Stimulated activated CD8-positive, alpha-beta memory T cell treated with anti-CD3 and anti-CD28 coated beads, Interleukin-15, amount 100 ng/mL, for 4 hours (primary cell): ENCODE data around the gene KRTAP5-1.

Experiments used
- DNase-seq, 2 donors: peaks; one replicate each; pipeline ENCODE4 v3.0.0-alpha.2; 2020; ENCODE audit warnings: low read depth in 2 of 2

KRTAP5-1 gene

DNA sequence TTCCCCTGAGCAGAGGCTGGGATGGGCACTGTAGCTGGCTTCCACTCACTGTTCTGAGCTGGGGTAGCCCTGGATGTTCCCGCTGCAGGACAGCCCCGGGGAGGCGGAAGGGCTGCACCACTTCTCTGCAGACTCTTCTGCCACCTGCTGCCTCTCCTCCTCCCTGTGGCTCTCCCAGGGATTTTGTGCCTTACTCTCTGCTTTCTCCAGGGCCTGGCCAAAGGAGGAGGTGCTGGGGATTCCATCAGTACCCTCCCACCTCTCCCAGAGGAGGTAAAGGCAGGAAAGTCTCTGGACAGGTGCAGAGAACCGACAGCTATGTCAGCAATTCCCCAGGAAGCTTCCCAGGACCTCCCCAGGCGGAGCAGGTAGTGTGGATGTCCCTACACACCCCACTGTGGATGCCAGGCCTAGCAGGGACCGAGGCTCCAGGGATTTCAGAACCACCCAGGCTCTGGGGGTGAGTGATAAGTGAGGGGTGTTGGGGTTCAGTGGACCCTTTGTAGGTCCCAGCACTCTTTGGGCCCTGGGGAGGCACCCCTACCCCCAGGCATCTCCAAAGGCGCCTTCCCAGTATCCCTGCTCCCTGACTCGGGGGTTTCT, 24.3 kb downstream of the KRTAP5-1 start:
- DNase-seq, result no peak

- no peak for DNase-seq
Observed at GRCh38 chr11:1560002-1560648, 25.0 kb downstream of the KRTAP5-1 start.

GRCh38 chr11:1559111-1559951, 25.8 kb downstream of the KRTAP5-1 start:
- DNase-seq, result no peak

DNA sequence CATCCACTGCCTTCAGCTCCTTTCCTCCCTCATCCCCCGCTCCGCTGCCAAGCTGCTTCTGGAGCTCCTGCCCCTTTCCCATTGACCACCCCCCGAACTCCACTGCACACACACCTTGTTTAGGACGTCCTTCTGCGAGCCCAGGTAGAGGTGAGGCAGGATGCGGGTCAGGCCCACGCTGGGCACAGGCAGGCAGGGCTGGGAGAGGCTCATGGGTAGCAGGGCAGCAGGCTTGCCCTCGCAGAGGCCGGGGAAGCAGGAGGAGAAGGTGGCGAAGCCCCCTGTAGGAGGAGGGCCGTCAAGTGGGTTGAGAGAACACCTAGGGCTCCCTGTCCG, 26.3 kb downstream of the KRTAP5-1 start:
- no peak for DNase-seq

DNA sequence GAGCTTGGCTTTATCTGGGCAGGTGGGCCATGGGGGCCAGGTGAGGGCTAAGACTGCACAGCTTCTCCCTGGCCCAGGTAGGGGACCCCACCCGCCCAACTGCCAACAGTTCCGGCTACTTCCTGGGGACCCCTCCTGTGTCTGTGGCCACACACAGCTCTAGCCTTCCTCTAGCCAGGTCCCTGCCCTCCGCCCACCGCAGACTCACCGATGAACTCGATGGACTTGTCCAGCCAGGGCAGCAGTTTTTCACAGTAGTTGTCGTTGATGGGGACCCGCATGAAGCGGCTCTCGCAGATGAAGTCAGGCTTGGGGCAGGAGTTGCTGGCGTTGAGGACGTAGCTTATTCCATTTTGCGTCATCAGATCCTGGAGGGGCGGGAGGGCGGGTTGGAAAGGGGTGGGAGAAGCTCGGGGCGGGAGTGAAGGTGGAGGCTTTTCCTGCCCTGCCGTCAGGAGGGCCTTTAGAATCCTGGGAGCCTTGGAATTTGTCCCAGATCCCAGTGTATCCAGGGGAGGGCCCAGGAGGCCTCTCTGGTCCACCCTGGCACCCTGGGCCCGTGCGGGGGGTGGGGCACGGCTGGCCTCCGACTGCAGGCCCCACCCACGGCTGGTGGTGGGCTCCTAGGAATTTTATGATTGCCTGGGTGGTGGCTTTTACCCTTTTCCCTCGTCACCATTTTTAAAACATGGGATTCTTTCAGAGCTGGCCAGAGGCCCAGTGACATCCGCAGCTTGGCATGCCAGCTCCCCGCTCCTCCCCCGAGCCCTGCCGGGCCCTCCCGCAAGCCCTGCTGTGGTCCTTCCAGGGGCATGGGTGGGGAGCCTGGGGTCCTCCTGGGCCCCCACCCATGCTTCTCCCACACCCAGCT, 26.9 kb downstream of the KRTAP5-1 start:
- DNase-seq, result no peak

DNA sequence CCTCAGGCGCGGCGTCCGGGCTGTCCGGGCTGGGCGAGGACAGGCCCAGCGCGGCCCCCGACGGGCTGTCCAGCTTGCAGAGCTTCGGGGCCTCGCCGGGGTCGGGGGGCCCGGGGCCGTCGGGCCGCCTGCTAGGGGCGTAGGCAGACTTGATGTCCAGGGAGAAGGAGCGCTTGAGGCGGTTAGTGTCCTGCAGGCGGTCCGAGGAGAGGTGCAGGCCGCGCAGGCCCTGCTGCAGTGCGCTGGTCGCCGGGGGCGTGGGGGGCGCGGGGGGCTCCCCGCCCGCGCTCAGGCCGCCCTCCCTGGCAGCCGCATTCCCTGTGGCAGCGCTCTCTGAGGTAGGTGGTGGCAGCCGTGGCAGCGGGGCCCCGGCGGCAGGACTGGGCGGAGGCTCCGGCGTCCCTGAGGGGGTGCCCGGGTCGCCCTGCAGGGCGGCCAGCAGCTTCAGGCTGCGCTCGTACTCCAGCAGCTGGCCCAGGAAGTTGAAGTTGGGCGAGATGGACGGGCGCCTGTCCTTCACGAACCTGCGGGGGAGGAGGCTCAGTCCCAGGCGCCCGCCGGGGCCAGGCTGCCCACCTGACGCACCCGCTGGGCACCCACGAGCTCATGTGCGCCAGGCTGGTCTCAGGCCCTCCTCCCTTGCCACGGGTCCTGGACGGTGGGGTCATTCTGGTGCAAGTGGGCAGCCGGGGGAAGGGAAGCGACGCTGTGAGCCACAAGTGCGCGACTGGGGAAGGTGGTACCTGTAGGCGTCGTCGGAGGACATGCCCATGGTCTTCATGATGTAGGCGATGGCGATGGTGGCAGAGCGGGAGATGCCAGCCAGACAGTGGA, 27.8 kb downstream of the KRTAP5-1 start:
- no peak for DNase-seq

DNA sequence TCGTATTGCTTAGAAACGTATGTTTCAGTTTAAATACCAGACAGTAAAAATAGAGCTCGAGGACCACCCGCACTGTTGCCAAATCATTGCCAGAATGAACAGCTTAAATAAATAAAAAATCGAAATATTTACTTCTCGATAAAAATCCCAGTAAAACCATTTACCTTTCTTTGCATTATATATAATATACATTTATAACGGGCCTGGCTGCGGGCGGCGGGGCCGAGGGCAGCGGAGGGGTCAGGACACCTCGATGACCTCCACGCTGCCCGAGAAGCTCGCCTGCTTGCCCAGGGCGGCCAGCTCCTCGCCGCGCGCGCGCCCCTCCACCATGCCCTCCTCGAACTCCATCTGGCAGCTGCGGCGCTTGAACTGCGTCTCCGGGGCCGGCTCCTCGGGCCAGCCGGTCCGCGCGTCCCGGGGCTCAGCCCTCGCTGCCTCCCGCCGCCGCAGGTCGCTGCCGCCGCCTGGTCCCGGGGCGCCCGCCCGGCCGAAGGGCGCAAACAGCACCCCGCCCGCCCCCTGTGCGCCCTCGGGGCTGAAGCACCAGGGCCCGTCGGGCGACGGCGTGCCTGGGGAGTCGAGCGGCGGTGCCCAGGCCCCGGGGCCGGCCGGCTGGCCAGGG, 28.7 kb downstream of the KRTAP5-1 start:
- no peak for DNase-seq

DNA sequence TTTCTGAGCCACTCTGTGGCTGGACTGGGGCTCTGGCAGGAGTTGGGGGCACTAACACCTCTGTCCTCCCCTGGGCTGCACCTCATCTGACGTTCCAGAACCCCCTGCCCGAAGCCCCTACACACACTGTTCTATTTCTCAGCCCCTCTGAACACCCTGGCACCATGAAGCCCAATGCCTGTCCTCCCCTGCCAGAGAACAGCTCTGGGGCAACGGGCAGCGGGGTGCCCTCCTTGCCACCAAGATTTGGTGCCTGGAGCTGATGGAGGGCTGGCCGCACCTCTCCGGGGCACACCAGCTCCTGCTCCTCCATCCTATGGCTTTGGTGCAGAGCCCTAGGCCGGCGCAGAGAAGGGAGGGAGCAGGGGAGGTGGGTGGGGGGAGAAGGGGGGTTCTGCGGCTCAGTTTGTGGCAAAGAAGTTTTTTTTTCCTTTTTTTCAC, 29.4 kb downstream of the KRTAP5-1 start:
- no peak for DNase-seq

DNA sequence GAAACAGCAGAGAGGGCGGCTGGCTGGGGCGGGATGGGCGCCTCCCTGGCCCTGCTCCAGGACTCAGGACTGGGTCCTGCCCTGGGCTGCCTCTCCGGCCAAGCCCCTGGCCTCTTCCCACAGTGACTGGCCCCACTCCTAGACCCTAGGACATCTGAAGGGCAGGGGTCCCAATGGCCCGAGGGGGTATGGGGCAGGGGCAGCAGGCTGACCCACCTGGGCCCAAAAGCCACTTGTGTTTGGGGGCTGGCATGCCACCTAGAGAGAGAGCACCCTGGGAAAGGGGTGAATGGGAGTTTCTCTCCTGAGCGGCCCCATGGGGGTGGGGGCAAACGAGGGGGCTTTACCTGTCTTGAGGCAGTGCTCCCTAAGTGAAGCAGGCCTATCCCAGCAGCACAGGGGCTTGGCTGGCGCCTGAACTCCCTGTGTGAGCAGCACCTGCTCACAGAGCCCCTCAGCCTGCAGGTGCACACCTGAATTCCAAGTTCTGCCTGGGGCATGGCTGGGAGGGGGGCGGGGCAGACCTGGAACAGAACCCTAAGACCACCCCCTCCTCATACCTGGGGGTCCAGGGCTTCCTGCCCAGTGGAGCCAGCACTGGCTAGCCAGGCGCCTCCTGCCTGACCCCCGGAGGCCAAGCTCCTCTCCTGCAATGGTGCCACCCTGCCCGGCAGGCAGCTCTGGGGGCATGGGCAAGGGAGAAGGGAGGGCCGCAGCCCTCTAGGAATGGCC, 29.9 kb downstream of the KRTAP5-1 start:
- DNase-seq, result no peak

DNA sequence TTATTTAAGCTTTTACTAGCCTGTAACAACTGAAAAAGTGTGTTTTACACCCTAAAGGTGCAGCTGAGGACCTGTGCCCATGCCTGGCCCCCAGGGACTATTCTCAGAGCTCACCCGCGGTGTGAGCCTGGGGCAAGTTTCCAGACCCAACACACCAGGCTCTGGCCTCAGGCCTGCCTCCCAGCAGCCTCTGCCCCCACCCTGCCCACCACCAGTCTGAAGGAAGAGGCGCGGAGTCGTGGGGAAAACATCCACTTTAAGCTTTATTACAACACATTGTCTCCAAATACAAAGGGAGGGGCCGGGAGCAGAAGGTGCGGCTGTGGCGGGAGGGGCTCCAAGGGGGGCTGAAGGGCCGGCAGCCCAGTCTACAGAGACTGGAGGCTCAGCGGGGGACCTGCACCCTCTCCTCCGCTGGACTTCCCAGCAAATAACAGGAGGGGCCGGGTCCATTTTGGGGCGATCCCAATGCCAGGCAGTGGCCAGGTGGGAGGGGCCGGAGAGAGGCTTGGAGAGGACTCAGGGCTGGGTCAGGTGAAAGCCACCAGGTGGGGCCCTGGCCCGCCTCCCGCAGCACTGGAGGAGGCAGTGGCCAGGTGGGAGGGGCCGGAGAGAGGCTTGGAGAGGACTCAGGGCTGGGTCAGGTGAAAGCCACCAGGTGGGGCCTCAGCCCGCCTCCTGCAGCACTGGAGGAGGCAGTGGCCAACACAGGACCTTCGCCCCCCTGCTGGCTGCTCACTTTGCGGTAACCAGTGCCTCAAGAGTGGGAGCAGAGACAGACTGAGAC, 31.1 kb downstream of the KRTAP5-1 start:
- no peak for DNase-seq

DNA sequence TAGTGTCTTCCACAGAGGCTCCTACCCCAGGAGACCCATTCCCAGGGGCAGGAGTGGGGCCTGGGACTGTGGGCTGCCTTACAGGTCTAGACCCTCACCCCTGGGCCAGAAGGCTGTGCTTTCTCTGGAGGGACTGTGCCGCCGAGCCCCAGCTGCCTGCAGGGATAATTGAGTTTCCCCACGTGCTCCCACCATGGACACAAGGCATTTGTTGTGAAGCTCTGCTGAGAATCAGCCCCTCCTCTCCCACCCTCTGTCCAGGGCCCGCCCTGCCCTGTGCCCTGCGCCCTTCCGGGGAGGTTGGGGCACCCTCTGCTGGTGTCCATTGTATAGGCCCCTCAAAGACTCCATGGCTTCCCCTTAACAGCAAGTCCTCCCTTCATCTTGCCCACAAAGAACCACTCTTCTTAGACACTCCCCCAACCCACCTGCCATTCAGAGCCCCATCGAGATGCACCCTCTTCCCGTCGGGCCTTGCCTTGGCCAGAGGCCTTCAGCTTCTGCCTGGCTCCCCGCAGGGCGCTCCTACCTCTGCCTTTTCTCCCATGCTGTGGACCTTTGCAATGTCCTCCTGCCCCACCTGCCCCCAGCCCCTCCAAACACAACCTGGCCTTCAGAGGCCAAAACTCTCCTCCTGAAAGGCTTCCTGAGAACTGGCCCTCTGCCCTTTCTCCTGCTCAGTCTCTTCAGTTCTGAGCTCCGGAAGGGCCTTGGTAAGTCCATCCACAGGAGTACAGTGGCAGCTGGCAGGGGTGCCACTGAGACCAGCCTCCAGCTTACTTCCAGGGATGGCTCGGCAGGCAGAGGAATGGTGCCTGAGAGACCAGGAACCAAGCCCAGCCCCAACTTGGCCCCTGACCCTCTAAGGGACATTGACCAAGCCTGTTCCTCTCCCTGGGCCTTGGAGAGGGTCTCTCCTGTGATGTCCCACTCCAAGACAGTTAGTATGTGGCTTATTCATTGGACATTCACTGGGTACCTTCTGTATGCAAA, 35.4 kb downstream of the KRTAP5-1 start:
- no peak for DNase-seq

DNA sequence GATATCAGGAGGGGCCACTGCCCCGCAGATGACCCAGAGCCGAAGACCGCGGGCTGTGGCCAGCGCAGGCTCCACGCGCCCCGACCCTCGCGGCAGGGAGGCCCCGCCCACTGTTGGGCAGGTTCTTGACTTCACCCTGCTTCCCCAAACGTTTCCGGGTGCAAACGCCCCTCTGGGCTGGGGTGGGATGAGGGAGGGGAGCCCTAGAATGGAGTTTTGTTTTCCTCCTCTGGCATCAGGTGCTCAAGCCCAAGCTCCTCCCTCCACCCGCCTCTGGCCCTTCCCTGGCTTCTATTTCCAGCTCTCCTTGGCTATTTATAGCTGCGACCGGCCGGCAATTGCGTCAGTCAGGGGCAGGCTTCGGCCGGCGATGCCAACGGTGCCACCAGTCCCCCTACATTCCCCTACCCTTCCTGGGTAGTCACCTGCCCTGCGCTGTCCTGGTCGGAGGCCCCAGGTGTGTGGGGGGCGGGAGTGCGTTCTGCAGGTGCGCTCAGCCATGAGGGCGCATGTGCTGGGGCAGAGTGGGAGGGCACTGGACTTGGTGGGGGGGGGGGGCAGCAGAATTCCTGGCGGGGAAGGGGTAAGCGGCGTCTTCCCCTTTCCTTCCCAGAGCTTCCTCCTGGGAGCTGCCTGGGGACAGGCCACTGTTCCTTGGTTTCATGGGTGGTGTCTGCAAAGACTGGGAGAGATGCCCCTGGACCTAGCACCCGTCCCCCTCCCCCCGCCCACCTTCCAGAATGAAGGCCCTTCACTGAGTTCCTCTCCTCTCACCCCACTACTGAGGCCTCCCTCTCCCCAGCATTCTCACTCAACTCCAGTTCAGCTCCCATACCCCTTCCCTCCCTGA, 36.6 kb downstream of the KRTAP5-1 start:
- DNase-seq, result no peak

DNA sequence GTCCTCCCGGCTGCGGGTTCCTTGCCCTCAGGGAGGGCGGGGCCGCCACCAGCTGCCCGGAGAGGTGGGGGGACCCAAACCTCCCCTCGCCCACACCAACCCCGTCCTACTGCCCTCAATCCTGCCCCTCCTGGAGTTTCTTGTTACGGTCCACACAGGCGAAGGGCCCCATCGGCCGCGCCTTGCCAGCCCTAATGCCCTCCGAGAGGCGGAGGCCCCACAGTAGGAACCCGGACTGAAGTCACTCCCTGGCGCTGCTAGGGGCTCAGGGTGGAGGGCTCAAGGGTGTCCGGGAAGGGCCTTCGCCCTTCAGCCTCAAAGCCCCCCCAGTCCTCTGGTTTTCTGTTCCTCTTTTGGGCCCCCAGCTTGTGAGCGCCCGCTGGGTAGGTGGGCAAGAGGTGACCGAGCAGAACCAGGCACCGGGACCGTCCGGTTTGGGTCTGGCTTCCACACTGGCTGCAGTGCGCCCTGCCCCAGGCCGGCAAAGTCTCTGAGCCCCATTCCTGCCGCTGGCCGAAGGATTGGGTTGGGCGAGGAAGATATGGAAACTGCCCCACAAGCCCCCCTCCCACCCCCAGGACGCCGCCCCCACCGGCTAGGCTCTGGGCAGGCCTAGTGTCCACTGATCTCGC, 37.5 kb downstream of the KRTAP5-1 start:
- DNase-seq, result no peak

- no peak for DNase-seq
Observed at GRCh38 chr11:1546536-1547466, 38.3 kb downstream of the KRTAP5-1 start.

DNA sequence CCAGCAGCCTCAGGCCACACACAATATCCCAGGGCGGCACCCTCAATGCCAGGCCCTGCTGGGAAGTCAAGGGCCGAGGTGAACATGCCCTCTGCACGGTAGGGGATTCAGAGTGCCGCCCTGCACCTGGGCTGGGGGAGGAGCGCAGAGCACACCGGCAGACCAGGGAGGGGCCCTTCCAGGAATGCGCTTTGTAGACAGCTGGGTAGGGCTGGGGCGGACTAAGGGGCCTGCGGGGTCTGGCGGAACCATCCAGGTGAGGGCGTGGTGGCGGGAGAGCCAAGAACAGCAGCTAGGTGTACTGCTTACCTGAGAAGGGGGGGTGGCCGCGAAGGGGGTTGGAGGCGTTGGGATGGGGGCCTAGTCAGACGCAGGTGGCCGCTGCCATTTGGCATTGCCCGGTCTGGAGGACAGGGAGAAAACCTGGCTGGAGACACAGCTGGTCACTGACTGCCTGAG, 39.0 kb downstream of the KRTAP5-1 start:
- no peak for DNase-seq
